HG03139 (cell line): ENCODE data around the gene CEACAM16.

Experiments
- ATAC-seq: cut with Tn5 transposase; IDR thresholded peaks from one replicate; pipeline ENCODE4 v1.9.1; 2021; ENCODE audit not compliant: unreplicated experiment

Gene CEACAM16

GRCh38 chr19:44757735-44758505 is 59.0 kb downstream of the CEACAM16 start:
- ATAC-seq: no peak

- no peak for ATAC-seq
These were observed 59.6 kb downstream of the CEACAM16 start for GRCh38 chr19:44758596-44758995.

GRCh38 chr19:44759083-44759804 is 60.3 kb downstream of the CEACAM16 start:
- ATAC-seq: no peak
